CD4-positive, alpha-beta T cell (primary cell): ENCODE data around the gene MNS1. TPM values are rescaled to one million over a fixed set of nuclear protein-coding genes. Genes with fewer than 3 reads are reported as not detected.

Experiments used
- ATAC-seq: fragments of 200-7000 bp; cut with Tn5 transposase; one replicate; pipeline ENCODE4 v1.10.0; 2022; ENCODE audit warnings: mild to moderate bottlenecking; ENCODE audit not compliant: poor library complexity
- CTCF ChIA-PET: fragments of 350-600 bp; sonication (Branson Sonifier 250); formaldehyde crosslinking; loops from one replicate; lab custom pipeline; 2021; ENCODE audit warnings: antibody characterized with exemption, inconsistent platforms; lab: Charles Lee
- POLR2A ChIA-PET: fragments of 350-600 bp; sonication (Branson Sonifier 250); formaldehyde crosslinking; loops from one replicate; lab custom pipeline; 2021; ENCODE audit warnings: antibody characterized with exemption, inconsistent platforms; lab: Charles Lee
- DNase-seq, 14 experiments: peaks; one replicate each; pipeline ENCODE4 v3.0.0-alpha.2; 2013 to 2020; ENCODE audit warnings: mixed read lengths in 2 of 14
- H3K27ac ChIP-seq, 2 donors: one replicate each; pipeline versions ENCODE4 v1.5.1 to v1.7.0; 2013; ENCODE audit warnings: low read length in 2 of 2, low read depth in 1 of 2, mild to moderate bottlenecking in 1 of 2
- H3K27me3 ChIP-seq, 2 experiments: 1 replicate in 1 of 2; 2 replicates in 1 of 2; pipeline versions ENCODE4 v1.6.1 to v1.7.0; 2013; ENCODE audit warnings: low read length in 2 of 2, control low read depth in 1 of 2, mild to moderate bottlenecking in 1 of 2, moderate library complexity in 1 of 2; ENCODE audit not compliant: insufficient read depth in 2 of 2, control insufficient read depth in 1 of 2
- H3K36me3 ChIP-seq: one replicate; pipeline ENCODE4 v1.6.1; 2013; ENCODE audit warnings: low read length, control low read depth; ENCODE audit not compliant: insufficient read depth
- H3K4me1 ChIP-seq: one replicate; pipeline ENCODE4 v1.6.1; 2013; ENCODE audit warnings: low read length, control low read depth; ENCODE audit not compliant: insufficient read depth
- H3K4me3 ChIP-seq: one replicate; pipeline ENCODE4 v1.5.1; 2013; ENCODE audit warnings: mild to moderate bottlenecking, low read length, moderate library complexity
- H3K9me3 ChIP-seq, 2 experiments: 1 replicate in 1 of 2; 2 replicates in 1 of 2; pipeline versions ENCODE4 v1.6.1 to v1.7.0; 2013; ENCODE audit warnings: low read length in 2 of 2, mild to moderate bottlenecking in 2 of 2, control low read depth in 1 of 2, moderate library complexity in 1 of 2; ENCODE audit not compliant: control insufficient read depth in 1 of 2, insufficient read depth in 1 of 2
- H3K27ac Mint-ChIP-seq: one replicate; pipeline ENCODE4 v1.8.0; 2020; ENCODE audit warnings: mixed read lengths
- H3K27me3 Mint-ChIP-seq: one replicate; pipeline ENCODE4 v1.8.0; 2021; ENCODE audit warnings: mixed read lengths
- H3K36me3 Mint-ChIP-seq: one replicate; pipeline ENCODE4 v1.8.0; 2021; ENCODE audit warnings: low read depth, mixed read lengths
- H3K4me1 Mint-ChIP-seq: one replicate; pipeline ENCODE4 v1.8.0; 2021; ENCODE audit warnings: low read depth, mixed read lengths
- H3K4me3 Mint-ChIP-seq: one replicate; pipeline ENCODE4 v1.8.0; 2020; ENCODE audit warnings: mild to moderate bottlenecking, mixed read lengths
- H3K9me3 Mint-ChIP-seq: one replicate; pipeline ENCODE4 v1.8.0; 2020; ENCODE audit warnings: mixed read lengths
- CTCF ChIP-seq: fragments of 200-600 bp; IDR thresholded peaks from one replicate; pipeline ENCODE4 v1.8.0; 2022; ENCODE audit warnings: antibody characterized with exemption, mild to moderate bottlenecking
- intact Hi-C, 2 experiments: fragments of 100-400 bp; cut with DNase I in 1 of 2; cut with micrococcal nuclease in 1 of 2; formaldehyde crosslinking; loops; one replicate each; pipeline versions ENCODE4 v1.15.1 to v1.9.0; 2023 to 2025; cut with DNase I, micrococcal nuclease
- total RNA-seq, 174 experiments: library from RNA in 2 of 174; stranded (reverse) in 2 of 174; gene quantifications; one replicate each; pipeline ENCODE4 v1.2.3 and lab custom pipeline; 2021 to 2026

The MNS1 gene
- total RNA-seq, 2 experiments from 2014 or later = 0.20 TPM; not detected in 1

DNA sequence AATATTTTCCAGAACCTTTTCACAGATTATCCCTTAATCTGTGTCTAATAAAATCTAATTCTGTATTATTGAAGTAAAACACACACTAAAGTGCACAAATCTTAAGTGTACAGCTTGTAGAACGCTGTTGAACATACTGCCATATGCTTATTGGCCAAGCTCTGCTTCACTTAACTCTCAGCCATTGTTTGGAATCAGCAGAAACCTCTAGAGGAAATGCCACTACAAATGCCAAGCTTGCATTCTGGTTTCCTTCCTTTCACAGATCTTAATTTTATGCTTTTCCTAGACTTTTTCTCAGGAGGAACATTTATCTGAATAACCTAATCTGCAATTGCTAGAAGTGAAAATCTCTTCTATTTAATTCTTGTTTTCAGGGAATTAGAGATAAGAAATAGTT, 10.1 kb downstream of the MNS1 start:
- intact Hi-C loops = no loop called here
- no peaks in the 10 kb centered on the region for H3K36me3 ChIP-seq
- ATAC-seq (no peak), DNase-seq (no peak)
- no peak overlapping the region for H3K27ac ChIP-seq
- H3K36me3 Mint-ChIP-seq = no peaks in the 10 kb centered on the region
- CTCF ChIA-PET = no interaction called here
- H3K27me3 ChIP-seq = peaks cover 0 to 4% of the 10 kb centered on the region in 2 experiments
- H3K4me3 ChIP-seq = no peak overlapping the region
- no peak for TF ChIP-seq CTCF
- no peaks in the 10 kb centered on the region for H3K4me1 Mint-ChIP-seq
- no peak overlapping the region for H3K4me3 Mint-ChIP-seq
- POLR2A ChIA-PET = no interaction called here
- H3K27ac Mint-ChIP-seq = no peak overlapping the region
- peaks cover 23% of the 10 kb centered on the region for H3K27me3 Mint-ChIP-seq
- H3K4me1 ChIP-seq = no peaks in the 10 kb centered on the region
- no peaks in the 10 kb centered on the region for H3K9me3 ChIP-seq
- H3K9me3 Mint-ChIP-seq = no peaks in the 10 kb centered on the region

- no peak for TF ChIP-seq CTCF
- intact Hi-C loops = no loop called here
- no peaks in the 10 kb centered on the region for H3K27me3 Mint-ChIP-seq
- Histone ChIP-seq H3K27me3 (no peaks in the 10 kb centered on the region), H3K36me3 (no peaks in the 10 kb centered on the region), H3K27ac (no peak overlapping the region), H3K4me1 (no peaks in the 10 kb centered on the region), H3K4me3 (no peak overlapping the region), H3K9me3 (no peaks in the 10 kb centered on the region)
- ChIA-PET POLR2A (no interaction called here), CTCF (no interaction called here)
- no peaks in the 10 kb centered on the region for H3K4me1 Mint-ChIP-seq
- no peak for ATAC-seq
- no peak overlapping the region for H3K4me3 Mint-ChIP-seq
- no peaks in the 10 kb centered on the region for H3K36me3 Mint-ChIP-seq
- H3K9me3 Mint-ChIP-seq = no peaks in the 10 kb centered on the region
- no peak overlapping the region for H3K27ac Mint-ChIP-seq
- DNase-seq = no peak
These were observed 19.2 kb downstream of the MNS1 start for GRCh38 chr15:56445746-56446145.

DNA sequence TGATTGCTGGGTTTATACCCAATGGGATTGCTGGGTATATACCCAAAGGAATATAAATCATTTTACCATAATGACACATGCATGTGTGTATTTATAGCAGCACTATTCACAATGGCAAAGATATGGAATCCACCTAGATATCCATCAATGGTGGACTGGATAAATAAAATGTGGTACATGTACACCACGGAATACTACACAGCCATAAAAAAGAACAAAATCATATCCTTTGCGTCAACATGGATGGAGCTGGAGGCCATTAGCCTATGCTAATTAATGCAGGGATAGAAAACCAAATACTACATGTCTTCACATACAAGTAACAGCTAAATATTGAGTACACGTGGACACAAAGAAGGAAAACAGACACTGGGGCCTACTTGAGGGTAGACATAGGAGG, 22.6 kb downstream of the MNS1 start:
- no peak for ATAC-seq
- Mint-ChIP-seq H3K27me3 (no peaks in the 10 kb centered on the region), H3K4me1 (no peaks in the 10 kb centered on the region), H3K27ac (no peak overlapping the region), H3K9me3 (no peaks in the 10 kb centered on the region), H3K4me3 (no peak overlapping the region), H3K36me3 (no peaks in the 10 kb centered on the region)
- no peak overlapping the region for H3K4me3 ChIP-seq
- H3K4me1 ChIP-seq = no peaks in the 10 kb centered on the region
- DNase-seq = no peak
- TF ChIP-seq CTCF = no peak
- H3K27me3 ChIP-seq = no peaks in the 10 kb centered on the region
- intact Hi-C loops = no loop called here
- ChIA-PET POLR2A (no interaction called here), CTCF (no interaction called here)
- no peaks in the 10 kb centered on the region for H3K36me3 ChIP-seq
- no peaks in the 10 kb centered on the region for H3K9me3 ChIP-seq
- H3K27ac ChIP-seq = no peak overlapping the region
